HG02981 (cell line): ENCODE results near the gene HEBP2.
A peak's percentile ranks its signal among the peaks of the same experiment; 100 is the strongest.
"Not testable (repeated sequence)": the region's sequence is repeated elsewhere in the genome, so short reads cannot be mapped to it uniquely, and the experiment has no call there.

Experiments used
- ATAC-seq: cut with Tn5 transposase; IDR thresholded peaks from one replicate; pipeline ENCODE4 v1.9.1; 2021; ENCODE audit warnings: mild to moderate bottlenecking, moderate library complexity; ENCODE audit not compliant: unreplicated experiment

Gene HEBP2

DNA sequence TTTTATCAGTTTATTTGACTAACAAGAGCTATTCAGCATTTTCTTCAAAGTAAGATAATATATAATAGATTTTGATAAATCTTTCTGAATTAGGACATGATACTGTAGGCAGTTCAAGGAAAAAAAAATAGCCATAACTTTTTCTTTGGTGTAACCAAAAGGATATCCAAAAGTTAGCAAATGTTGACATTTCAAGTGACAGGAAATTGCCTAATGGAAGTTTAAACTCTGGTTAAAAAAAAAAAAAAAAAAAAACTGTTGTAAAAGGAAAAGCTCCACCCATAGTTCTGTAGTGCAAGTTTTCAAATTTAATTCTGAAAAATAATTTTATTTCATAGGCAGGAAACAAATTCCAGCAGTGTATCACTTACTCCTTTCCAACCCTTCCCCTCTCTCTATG, 18.8 kb downstream of the HEBP2 start:
- no peak for ATAC-seq

DNA sequence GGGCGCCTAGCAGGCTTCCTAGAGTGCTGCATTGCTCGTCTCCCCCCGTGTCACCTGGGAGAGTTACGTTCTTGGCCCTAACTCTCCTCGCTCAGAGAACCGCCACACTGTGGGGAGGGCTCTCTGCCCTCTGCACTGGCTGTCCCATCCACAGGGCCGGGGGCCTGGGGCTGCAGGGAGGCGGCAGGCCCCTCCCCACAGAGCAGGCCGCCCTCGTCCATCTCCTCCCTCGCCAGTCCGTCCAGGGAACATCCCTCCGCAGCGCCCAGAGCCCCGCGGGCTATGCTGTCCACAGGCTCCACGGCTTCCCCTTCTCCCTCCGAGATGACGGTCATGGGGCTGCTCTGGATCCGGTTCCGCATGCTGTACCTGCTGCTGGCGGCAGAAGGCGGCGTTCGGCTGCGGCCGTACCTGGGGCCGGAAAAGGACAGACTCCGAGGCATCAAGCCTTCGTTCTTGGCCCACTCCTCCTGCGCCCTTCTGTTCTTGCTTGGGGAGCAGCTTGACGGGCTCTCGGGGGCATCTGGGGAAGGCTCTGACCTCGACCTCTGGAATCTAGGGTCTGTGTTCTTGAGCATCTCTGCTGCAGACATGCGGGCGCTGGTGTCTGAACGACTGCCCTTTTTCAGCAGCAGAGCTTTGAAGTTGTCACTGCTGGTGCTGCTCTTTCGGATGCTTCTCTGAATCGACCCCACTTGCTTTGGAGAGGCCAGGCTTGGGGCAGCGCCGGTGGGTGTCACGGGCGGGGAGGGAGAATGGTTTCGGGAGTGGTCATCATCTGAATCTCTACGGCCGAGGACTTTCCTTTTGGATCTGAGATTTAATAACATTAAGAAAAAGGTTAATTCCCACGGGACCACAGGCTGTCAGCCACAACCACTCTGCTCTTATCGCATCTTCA, 20.2 kb downstream of the HEBP2 start:
- no peak for ATAC-seq

DNA sequence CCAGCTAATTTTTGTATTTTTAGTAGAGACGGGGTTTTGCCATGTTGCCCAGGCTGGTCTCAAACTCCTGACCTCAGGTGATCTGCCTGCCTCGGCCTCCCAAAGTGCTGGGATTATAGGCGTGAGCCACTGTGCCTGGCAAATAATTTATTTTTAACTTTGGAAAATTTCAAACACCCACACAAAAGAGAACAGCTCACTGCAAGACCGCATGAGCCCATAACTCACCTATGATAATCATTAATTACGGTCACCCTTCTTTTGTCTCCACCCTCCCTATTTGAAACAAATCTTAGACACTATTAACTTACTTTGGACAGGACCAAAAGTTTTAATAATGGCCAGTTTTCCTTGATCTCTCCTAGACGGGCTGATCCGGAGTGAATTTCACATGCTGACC, 21.2 kb downstream of the HEBP2 start:
- ATAC-seq, result not testable (repeated sequence)

DNA sequence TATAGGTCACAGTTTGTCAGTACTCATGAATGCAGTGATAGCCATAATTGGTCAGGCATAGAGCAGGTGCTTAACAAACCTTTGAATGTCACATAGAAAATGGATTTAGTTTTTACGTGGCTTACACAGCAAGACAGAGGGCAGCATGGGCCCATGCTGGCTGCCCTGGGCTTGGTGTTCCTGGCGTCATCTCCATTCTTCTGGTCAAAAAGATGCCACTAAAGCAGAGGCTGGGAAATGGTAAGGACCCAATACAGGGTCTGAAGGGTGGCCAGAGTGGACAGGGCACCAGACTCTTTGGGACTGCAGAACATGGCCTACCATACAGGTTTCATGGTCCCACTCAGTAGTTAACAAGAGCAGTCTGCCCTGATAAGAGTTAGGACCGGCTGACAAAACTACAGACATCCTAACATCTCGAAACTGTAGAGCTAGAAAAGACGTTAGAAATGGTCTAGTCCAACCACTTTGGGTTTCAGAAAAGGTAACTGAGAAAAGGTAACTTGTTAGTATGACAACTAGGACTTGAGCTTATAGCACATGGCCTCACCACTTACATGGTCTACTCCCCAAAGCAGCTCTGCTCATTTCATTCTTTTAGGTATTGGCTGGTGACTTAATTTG, 22.6 kb downstream of the HEBP2 start:
- no peak for ATAC-seq

DNA sequence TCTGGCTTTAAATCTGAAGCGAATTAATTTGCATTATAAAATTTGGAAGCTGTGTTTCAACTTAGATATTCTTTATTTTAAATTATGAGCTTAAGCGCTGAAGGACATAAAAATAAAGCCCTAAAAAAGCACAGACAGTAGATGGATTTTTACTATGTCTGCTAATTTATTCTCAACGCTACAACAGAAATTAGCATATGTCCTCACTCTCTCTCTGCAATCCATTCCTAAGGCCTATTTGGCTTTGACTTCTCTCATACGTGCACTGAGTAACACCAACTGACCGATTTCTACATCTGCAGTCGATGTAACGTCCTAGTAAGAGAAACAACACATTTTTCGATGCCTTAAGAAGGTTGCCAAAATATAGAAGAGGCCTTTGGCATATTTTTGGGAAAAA, 23.7 kb downstream of the HEBP2 start:
- no peak for ATAC-seq

DNA sequence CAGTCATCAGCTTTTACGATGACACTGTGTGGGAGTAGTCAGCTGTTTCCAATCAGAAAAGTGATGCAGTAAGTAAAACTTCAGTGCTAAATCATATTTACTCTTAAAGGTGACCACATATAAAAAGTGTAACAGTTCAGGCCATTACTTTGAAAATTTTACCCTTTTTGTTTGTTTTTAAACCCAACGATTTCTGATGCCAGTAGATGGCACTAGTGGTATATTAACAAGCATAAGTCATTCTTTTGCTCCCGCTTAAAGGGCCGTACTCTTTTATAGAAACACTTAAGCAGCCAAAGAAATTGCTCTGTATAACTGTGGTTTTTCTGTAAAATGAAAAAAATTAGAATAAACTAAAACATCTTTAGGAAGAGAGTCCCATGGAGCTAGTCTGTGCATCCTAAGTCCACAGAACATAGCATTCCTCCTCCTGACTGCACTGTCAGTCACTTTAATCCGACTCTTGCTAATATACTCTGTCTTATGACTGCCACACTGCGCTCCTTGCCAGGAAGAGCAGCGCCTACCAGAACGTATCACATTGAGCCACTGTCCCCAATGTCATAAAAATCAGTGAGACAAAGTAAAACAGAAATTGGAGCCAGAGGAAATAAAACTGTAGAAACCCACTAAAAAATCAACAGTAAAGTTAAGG, 25.0 kb downstream of the HEBP2 start:
- ATAC-seq, result no peak

DNA sequence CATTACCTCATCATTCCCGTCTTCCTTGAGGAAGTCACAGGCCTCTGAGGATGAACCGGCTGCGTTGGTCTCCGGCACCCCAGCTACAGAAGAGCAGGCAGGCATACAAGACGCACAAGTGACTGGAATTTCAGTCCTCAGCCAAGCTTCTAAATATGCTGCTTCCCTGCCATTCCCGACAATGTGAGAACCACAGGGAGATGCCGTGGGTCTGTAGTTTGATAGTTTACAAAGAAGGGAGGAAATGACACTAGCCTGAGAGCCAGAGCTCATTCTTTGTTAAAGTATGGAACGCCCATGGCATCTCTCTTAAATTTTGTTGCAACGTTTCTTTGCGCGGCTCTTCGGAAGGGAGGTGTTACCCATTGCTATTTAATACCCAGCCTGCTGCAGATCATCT, 25.7 kb downstream of the HEBP2 start:
- ATAC-seq, result no peak

DNA sequence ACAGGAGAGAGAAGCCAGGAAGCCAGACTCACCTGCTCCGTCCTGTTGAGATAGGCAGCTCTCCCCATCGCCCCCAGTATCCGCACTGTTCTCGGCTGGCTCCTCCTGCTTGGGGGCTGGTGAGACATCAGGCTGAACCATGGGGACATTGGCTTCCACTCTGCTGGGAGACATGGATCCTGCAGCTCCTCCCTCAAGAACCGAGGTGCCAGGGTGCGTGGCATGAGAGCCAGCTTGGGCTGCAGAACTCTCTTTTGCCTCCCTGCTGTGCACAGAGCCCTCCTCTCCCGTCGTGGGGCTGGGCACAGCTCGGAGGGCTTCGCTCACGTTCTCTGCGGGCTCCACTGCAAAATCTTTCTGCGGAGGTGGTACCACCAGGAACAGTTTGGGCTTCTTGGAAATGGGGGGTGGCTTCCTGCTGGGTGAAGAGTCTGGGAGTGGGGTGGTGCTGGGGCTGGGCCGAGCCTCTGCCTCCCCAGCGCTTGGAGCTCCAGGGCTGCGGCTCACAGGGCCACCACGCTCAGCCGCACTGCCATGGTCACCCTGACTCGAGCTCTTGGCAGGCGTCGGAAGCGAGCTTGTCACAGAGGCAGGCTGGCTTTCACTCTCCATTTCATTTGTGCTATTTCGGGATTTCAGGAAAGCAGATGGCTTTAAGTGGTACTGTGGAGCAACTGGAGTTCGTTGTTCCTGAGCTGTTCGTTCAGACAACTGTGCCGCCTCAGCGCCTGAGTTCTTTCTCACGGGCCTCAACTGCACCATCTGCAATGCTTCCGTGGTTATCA, 26.5 kb downstream of the HEBP2 start:
- ATAC-seq, result no peak

DNA sequence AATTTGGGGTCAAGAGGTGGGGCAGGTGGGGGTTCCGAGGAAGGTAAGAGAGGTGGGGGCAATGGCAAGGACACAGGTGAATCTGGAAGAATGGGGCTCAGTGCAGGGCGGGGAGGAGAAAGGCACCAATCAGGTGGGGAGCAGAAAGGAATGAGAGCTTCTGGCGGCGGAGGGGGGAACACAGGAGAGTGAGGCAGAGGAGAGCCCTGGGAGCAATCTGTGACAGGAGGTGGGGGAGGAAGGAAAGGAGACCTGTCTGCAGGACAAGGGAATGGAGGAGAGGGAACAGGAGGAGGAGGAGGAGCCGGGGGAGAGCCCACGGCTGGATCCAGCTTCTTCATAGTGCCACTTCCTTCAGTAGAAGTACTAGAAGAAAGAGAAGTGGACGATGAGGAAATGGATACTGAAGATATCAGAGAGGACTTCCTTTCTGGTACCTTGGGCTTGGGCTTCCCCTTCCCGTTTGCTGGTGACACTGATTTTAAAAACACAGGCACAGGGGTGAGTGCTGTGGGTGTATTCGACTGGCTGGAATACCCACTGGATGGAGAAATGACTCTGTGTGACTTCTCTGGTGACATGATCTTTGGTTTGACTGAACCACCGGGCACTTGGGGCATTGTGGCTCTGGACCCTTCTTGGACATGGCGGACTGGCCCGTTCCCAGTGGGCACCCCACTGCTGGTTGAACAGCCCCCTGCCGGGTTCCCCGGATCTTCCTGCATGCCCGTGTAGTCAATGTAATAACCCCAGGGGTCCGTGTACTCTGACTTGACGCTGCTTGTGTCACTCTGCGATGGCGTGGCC, 27.4 kb downstream of the HEBP2 start:
- no peak for ATAC-seq

DNA sequence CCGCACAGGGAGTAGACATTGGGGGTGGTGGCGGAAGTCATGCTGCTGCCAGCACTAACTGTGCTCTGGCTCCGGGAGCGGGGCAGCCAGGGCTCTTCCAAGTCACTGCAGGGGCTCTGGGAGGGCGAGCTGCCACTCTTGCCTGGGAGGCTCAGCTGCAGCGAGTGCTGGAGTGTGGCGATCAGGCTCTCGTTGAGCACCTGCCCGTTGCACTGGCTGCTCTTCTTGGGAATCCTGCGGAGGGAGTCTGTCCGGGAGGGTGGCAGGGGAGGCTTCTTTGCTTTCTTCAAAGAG, 28.0 kb downstream of the HEBP2 start:
- ATAC-seq, result no peak

DNA sequence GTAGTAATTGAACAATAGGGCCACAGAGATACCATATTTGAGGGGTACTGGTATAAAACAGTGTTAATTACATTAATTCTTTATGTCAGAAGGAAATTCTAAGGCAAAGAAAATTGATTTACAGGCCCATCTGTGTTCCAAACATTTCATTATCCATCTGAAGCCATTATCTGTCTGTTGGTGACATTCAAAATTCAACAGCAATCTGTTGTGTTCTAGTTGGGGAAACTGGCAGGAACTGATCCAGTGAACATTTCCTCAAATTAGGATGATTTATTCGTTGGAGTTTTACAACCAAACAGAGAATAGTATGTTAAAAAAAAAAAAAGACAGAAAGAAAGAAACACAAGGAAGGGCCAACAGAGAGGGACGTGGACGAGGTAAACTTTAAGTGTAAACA, 30.1 kb downstream of the HEBP2 start:
- no peak for ATAC-seq

DNA sequence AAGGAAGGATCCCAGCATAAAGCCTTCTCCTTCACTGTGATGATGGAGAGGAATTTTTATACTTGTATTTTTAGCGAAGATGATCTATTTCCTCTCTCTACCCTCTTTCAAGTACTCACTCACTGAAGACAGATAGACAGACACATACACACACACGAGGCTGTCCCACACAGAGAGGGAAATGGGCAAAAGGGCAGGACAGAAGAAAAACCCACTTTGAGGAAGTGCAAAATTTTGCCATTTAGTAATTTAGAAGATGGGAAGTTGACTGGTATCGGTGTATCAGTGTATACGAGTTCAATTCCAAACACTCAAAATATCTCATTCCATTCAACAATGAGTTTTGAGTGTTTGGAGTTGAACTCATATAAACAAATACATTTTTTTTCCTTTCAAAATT, 30.9 kb downstream of the HEBP2 start:
- ATAC-seq, result no peak

DNA sequence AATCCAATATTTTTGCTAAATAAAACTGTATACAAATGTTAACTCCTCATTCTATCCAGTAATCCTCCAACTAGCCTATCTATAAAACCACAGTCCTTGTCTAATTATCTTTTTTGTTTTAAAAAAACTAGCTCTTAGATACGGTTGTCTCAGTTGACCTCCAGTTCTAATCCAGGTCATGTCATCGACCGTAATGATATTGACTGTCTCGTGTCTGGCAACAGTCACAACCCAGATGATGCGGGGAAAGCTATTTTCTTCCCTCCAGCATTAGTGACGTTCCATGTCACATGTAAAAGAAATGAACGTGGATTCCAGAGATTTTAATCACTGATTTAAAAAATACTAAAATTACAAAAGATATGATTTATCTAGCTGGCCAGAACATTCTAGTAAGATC, 35.5 kb downstream of the HEBP2 start:
- no peak for ATAC-seq

DNA sequence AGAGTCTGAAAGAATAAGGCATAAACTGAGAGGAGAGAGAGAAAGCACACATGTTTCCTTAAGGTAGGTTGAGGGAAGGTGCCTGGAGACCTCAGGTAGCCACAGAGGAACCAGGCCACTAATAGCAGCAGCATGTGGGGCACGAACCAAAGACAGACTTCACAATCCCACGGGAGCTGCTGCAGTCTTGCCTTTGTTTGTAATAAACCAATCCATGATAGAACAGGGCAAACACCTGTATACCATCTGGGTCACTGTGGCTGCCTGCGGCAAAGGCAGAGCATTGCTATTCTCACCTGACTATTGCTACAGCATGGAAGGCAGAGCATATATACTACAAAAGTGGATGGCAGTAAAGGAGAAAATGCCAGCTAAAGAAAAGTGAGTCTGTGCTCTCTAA, 36.3 kb downstream of the HEBP2 start:
- no peak for ATAC-seq

DNA sequence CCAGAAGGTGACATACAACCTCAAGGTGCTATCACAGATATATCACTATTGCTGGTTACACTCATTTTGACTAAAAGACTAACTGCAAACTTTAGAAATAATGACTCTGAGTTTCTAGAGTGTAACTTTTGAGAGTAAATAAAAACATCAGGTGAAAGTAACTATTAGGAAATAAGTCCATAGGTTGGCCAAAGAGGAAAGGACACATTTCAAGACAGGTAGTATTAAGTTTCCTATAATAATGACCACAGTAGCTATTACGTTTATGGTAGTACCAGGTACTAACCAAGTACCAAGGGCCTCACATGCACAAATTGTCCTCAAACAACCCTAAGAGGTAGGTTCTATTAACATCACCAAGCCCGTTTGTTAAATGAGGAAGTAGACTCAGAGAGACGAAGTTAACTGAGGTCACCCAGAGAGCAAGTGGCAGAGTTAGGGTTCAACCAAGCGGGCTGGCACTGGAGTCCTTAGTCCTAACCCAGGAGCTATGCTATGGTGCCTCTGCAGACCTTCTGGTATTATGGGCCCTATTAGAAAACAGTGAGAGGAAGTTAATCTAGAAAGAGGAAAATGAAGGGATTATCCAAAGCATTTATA, 36.8 kb downstream of the HEBP2 start:
- ATAC-seq, result no peak

DNA sequence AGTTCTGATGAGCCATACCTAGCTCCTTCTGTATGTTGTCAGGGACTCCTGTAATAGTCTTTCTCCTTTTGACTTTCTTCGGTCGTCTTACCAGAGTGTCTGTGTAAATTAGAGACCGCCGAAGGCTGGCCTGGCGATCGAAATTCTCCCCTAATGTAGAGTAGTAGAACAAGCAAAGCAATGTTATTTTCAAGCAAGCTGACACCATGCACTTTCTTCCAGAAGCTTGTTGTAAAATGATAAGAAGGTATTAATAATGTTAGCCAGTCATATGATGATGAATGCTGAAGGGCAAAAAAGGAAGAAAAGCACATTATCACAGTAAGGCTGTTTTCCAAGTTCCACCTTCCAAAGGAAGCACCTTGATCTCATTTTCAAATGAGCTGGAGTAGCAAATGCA, 37.9 kb downstream of the HEBP2 start:
- ATAC-seq, result no peak

DNA sequence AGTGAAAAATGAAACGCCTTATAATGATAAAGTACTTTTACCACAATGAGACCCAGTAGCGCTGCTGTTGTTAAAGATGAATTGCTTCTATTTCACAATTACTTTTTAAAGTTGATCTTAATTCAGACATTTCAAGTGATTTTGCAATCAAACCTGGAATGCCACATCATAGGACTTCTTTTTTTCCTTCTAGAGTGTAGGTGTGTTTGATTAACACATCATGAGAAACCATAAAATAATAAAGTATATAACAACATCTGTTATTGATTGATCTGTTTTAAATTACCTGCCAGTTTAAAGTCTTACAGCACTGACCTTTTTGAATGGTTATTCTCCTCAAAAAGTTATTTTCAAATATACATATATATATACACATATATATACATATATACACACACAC, 38.6 kb downstream of the HEBP2 start:
- no peak for ATAC-seq

DNA sequence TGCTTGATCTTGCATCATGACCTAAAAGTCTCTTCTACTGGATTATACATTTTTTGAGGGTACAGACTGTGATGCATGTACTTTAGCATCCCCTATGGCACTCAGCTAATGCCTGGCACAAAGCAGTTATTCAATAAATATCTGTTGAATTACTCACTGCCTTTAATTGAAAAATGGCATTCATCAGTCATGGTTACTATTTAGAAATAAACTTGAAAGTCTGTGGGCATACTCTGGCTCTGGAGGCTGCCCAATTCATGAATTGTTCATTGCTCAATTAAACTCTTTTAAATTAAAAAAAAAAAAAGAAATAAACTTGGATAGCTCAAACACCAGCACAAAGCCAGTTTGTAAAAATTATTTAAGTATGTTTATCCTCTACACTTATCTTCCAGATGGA, 40.0 kb downstream of the HEBP2 start:
- ATAC-seq, result no peak

DNA sequence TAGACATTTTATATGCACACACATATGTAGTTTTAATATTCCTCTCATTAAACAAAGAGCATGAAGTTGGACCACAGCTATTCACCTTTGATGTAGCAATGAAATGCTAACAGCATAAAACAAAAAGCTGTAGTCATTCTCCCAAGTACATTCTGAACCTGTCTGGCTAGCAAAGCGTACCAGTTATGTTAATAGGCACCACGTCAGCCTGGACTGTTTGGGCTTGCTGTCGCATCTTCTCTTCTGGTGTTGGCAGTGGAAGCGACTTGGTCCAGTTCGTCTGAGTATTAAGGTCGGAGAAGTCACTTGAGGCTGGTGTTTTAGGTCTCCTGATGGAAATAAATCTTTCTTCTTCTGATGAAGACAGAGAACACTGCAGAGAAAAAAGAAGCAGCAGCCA, 42.8 kb downstream of the HEBP2 start:
- ATAC-seq, result no peak

DNA sequence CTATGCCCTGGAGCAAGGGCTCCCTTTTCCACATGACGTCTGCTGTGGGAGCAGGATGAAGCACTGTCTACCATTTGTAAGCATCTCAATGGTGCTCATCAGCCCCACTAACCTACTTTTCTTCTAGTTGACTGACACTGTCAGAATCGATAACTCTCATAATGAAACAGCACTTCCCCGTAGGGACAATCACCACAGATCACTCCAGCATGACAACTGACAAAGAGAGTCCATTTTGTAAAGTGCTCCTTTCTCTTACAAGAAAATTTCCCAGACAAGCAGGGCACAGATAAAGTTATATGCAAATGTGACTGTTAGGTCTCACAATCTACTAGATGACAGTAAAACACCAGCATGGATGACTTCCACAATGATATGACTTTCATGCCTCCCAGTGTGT, 46.4 kb downstream of the HEBP2 start:
- peak; percentile 57 for ATAC-seq
